ENCODE measurements around the gene DHRS12.

GRCh38 chr13:51795419-51795818, 8.5 kb downstream of the DHRS12 start:
- TF ChIP-seq, protein P1, sequence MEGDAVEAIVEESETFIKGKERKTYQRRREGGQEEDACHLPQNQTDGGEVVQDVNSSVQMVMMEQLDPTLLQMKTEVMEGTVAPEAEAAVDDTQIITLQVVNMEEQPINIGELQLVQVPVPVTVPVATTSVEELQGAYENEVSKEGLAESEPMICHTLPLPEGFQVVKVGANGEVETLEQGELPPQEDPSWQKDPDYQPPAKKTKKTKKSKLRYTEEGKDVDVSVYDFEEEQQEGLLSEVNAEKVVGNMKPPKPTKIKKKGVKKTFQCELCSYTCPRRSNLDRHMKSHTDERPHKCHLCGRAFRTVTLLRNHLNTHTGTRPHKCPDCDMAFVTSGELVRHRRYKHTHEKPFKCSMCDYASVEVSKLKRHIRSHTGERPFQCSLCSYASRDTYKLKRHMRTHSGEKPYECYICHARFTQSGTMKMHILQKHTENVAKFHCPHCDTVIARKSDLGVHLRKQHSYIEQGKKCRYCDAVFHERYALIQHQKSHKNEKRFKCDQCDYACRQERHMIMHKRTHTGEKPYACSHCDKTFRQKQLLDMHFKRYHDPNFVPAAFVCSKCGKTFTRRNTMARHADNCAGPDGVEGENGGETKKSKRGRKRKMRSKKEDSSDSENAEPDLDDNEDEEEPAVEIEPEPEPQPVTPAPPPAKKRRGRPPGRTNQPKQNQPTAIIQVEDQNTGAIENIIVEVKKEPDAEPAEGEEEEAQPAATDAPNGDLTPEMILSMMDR (conservative IDR thresholded peaks at IDR 0.05) = no peak
- no peak for TF ChIP-seq EZH2 (IDR thresholded peaks at IDR 0.05; ENCODE audit: low read depth)

Data from PC-9 (cell line).